SK-N-SH treated with all-trans-retinoic acid at 6 μM for 48 hours (cell line): ENCODE results near the gene ACACB.

ENCODE experiments used
- ATAC-seq: fragments of 200-7000 bp; cut with Tn5 transposase; 3 replicates; pipeline ENCODE4 v1.9.1; 2020; ENCODE audit warnings: mild to moderate bottlenecking, moderate library complexity
- ARNTL ChIP-seq: fragments of 450-650 bp; formaldehyde crosslinking; IDR thresholded peaks from 2 replicates; pipeline ENCODE4 v1.5.0; 2020; ENCODE audit warnings: low read depth, mild to moderate bottlenecking, moderate library complexity, borderline replicate concordance
- BACH2 ChIP-seq: fragments of 250-450 bp; sonication (Bioruptor Pico); IDR thresholded peaks from 2 replicates; pipeline ENCODE4 v1.9.0; 2021; ENCODE audit warnings: mild to moderate bottlenecking, borderline replicate concordance
- CREB5 ChIP-seq: fragments of 250-450 bp; sonication (Bioruptor Pico); IDR thresholded peaks from 2 replicates; pipeline ENCODE4 v1.5.1; 2020; ENCODE audit warnings: low read depth, mild to moderate bottlenecking, moderate library complexity
- CSDC2 ChIP-seq: fragments of 250-450 bp; sonication (Bioruptor Pico); IDR thresholded peaks from 2 replicates; pipeline ENCODE4 v1.5.0; 2020; ENCODE audit warnings: mild to moderate bottlenecking, moderate library complexity
- CSRNP3 ChIP-seq: fragments of 250-450 bp; sonication (Bioruptor Pico); IDR thresholded peaks from 2 replicates; pipeline ENCODE4 v1.5.1; 2021; ENCODE audit warnings: mild to moderate bottlenecking, moderate library complexity
- ESRRG ChIP-seq: fragments of 250-450 bp; sonication (Bioruptor Pico); IDR thresholded peaks from 2 replicates; pipeline ENCODE4 v1.6.1; 2021; ENCODE audit warnings: mild to moderate bottlenecking
- ISL1 ChIP-seq: fragments of 250-450 bp; sonication (Bioruptor Pico); IDR thresholded peaks from 2 replicates; pipeline ENCODE4 v2.1.2; 2022; ENCODE audit warnings: mild to moderate bottlenecking, moderate library complexity
- OSR1 ChIP-seq: fragments of 250-450 bp; sonication (Bioruptor Pico); IDR thresholded peaks from 2 replicates; pipeline ENCODE4 v1.8.0; 2022; ENCODE audit warnings: moderate library complexity, mild to moderate bottlenecking, inconsistent platforms
- PATZ1 ChIP-seq: fragments of 250-450 bp; sonication (Bioruptor Pico); IDR thresholded peaks from 2 replicates; pipeline ENCODE4 v1.8.0; 2020; ENCODE audit warnings: mild to moderate bottlenecking, moderate library complexity, borderline replicate concordance
- PPARA ChIP-seq: fragments of 250-450 bp; sonication (Bioruptor Pico); IDR thresholded peaks from 2 replicates; pipeline ENCODE4 v1.5.0; 2020; ENCODE audit warnings: mild to moderate bottlenecking, borderline replicate concordance
- RARB ChIP-seq: fragments of 250-450 bp; sonication (Bioruptor Pico); IDR thresholded peaks from 2 replicates; pipeline ENCODE4 v1.8.0; 2021; ENCODE audit warnings: mild to moderate bottlenecking, moderate library complexity
- SNAI2 ChIP-seq: fragments of 250-450 bp; sonication (Bioruptor Pico); IDR thresholded peaks from 2 replicates; pipeline ENCODE4 v1.5.0; 2020; ENCODE audit warnings: mild to moderate bottlenecking, moderate library complexity
- TCF4 ChIP-seq: fragments of 250-450 bp; sonication (Bioruptor Pico); IDR thresholded peaks from 2 replicates; pipeline ENCODE4 v1.8.0; 2021; ENCODE audit warnings: mild to moderate bottlenecking, moderate library complexity, borderline replicate concordance
- TOX ChIP-seq: fragments of 250-450 bp; sonication (Bioruptor Pico); IDR thresholded peaks from 2 replicates; pipeline ENCODE4 v1.8.0; 2021; ENCODE audit warnings: mild to moderate bottlenecking, moderate library complexity, borderline replicate concordance
- TSHZ2 ChIP-seq: fragments of 250-450 bp; sonication (Bioruptor Pico); IDR thresholded peaks from 2 replicates; pipeline ENCODE4 v1.5.0; 2020; ENCODE audit warnings: mild to moderate bottlenecking, moderate library complexity
- ZC3H10 ChIP-seq: fragments of 250-450 bp; sonication (Bioruptor Pico); IDR thresholded peaks from 2 replicates; pipeline ENCODE4 v1.5.1; 2021; ENCODE audit warnings: mild to moderate bottlenecking, moderate library complexity
- ZFP3 ChIP-seq: fragments of 250-450 bp; sonication (Bioruptor Pico); IDR thresholded peaks from 2 replicates; pipeline ENCODE4 v1.5.0; 2020; ENCODE audit warnings: mild to moderate bottlenecking, moderate library complexity
- ZFP30 ChIP-seq: fragments of 450-650 bp; formaldehyde crosslinking; IDR thresholded peaks from 2 replicates; pipeline ENCODE4 v1.5.0; 2022; ENCODE audit warnings: mild to moderate bottlenecking, moderate library complexity
- ZNF565 ChIP-seq: fragments of 450-650 bp; formaldehyde crosslinking; conservative IDR thresholded peaks from 2 replicates; pipeline ENCODE4 v1.5.0; 2020; ENCODE audit warnings: low read depth, mild to moderate bottlenecking, moderate library complexity
- ZNF70 ChIP-seq: fragments of 450-650 bp; formaldehyde crosslinking; IDR thresholded peaks from 2 replicates; pipeline ENCODE4 v1.5.0; 2020; ENCODE audit warnings: mild to moderate bottlenecking, moderate library complexity

Gene ACACB

GRCh38 chr12:109284392-109284791, 168.0 kb downstream of the ACACB start:
- no peak for ATAC-seq

GRCh38 chr12:109286252-109286651, 169.9 kb downstream of the ACACB start:
- ATAC-seq = no peak
- TF ChIP-seq ZFP3 (CRISPR knock-in tag) (peak; percentile 96), ISL1 (CRISPR knock-in tag) (no peak)

More at GRCh38 chr12:109284392-109284791, 168.0 kb downstream of the ACACB start:
- no peak for TF ChIP-seq PATZ1 (CRISPR knock-in tag)
- TF ChIP-seq ZFP30 = no peak
- TF ChIP-seq ARNTL (CRISPR knock-in tag) = no peak

- TF ChIP-seq OSR1 (CRISPR knock-in tag) (no peak), CSRNP3 (CRISPR knock-in tag) (no peak), ARNTL (CRISPR knock-in tag) (no peak), CSDC2 (CRISPR knock-in tag) (no peak), ZC3H10 (no peak), BACH2 (CRISPR knock-in tag) (no peak), ISL1 (CRISPR knock-in tag) (no peak), TSHZ2 (CRISPR knock-in tag) (no peak), RARB (CRISPR knock-in tag) (no peak), ESRRG (no peak), TCF4 (CRISPR knock-in tag) (no peak), ZFP30 (no peak)
- no peak for ATAC-seq
Observed at GRCh38 chr12:109286652-109287051, 170.3 kb downstream of the ACACB start.

- no peak for ATAC-seq
- TF ChIP-seq CSDC2 (CRISPR knock-in tag) (no peak), ZC3H10 (no peak), ZNF70 (CRISPR knock-in tag) (no peak), TCF4 (CRISPR knock-in tag) (no peak), CREB5 (CRISPR knock-in tag) (no peak), ZFP30 (no peak), OSR1 (CRISPR knock-in tag) (no peak), BACH2 (CRISPR knock-in tag) (no peak), ZNF565 (CRISPR knock-in tag) (no peak), ISL1 (CRISPR knock-in tag) (no peak), ESRRG (no peak), TSHZ2 (CRISPR knock-in tag) (no peak), TOX (no peak), PATZ1 (CRISPR knock-in tag) (no peak), PPARA (CRISPR knock-in tag) (no peak), SNAI2 (CRISPR knock-in tag) (no peak)
Observed at GRCh38 chr12:109287181-109287580, 170.8 kb downstream of the ACACB start.
